HG03342 (cell line): ENCODE measurements around the gene SOX6.

Experiments
- ATAC-seq: cut with Tn5 transposase; IDR thresholded peaks from one replicate; pipeline ENCODE4 v1.9.1; 2021; ENCODE audit warnings: mild to moderate bottlenecking, moderate library complexity; ENCODE audit not compliant: unreplicated experiment

SOX6 gene

GRCh38 chr11:16012125-16012751, 344.1 kb downstream of the SOX6 start:
- ATAC-seq: no peak

DNA sequence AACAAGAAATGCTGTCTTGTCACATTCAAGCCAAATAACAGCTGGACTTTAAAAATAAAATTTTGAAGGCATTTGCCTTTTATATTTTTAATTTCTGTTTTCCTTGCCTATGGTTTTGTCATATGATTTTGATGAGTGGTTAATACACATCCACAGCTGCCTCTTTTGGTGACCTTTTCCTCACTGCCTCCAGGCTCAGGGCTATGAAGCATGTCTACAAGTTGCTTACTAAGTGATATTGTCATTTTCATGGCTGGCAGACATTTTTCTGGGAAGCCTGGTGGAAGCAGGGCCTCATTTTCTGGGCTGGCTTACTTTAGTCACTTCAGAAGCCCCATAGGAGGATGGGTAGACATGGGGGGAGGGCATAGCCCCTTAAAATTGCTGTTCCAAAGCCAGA, 344.9 kb downstream of the SOX6 start:
- no peak for ATAC-seq

- no peak for ATAC-seq
Measured at GRCh38 chr11:16009021-16009420, 347.3 kb downstream of the SOX6 start.

DNA sequence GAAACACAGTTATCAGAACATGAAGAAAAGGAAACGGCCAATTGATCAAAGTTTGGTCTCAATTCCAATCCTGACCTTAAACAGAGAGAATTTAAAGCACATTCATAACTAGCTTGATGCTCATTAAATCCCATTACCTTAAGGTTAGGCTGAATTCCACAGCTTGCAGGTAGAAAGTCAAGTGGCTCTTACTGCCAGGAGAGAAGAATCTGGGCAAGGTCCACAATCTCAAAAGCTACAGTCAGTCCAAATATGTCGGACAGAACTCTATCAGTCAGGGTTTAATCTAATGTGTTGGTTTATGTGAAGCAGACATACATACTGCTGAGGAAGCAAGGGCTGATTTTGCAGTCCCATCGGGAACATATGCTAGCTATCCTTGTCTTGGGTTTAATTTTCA, 348.8 kb downstream of the SOX6 start:
- no peak for ATAC-seq

DNA sequence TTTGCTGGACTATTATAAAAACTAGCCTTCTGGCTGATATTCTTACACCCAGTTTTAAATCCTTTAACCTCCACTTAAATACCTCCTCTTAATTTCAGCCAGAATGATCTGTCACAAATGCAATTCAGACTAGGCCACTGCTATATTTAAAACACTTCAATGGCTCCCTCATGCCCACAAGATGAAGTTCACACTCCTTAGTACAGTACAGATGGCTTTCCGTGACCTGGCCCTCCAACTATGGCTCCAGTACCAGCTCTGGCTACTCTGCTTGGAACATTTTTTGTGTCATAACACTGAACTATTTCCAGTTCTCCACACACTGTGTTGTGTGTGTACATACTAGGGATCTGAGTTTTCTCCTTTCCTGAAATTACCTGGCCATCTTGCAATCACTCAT, 353.4 kb downstream of the SOX6 start:
- no peak for ATAC-seq

DNA sequence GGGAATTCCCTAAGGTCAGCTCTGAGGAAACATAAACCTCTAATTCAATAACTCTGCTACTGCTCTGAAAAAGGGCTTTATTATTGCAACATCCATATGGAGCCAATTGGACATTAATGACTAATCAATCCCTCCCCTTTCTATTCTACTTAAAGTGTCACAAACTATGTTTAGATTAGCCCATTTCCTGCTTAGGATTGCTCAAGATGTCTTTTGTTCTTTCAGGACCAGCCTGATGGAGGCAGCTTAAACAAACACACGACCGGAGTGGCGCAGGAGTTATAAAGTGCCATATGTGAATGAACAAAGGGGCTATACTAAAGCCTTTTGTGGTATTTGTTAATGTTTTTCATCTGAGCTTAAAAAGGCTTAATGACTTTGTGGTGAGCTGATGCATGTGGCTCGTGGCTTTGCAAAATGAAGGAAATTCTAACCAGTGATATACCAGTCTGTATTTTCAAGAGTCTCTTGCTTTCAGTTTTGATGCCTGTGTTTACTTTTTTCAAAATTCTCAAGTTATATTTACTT, 354.4 kb downstream of the SOX6 start:
- ATAC-seq: no peak

DNA sequence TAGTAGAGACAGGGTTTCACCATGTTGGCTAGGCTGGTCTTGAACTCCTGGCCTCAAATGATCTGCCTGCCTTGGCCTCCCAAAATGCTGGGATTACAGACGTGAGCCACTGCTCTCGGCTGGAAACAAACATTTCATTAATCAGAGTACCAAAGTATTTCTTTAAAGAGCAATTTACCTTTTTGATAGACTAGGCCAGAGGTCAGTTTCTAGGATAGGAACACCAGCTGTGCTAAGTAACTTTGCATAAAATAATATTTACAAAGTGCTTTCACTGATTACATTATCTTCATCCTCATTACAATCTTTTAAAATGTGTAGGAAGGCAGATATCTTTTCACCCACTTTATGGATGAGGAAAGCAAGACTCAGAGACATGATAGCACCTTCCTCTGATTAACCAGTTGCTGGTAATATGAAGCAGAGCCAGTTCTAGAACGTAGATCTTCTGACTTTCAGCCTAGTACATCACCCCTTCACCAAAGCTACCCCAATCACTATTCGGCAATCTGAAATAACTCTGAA, 355.2 kb downstream of the SOX6 start:
- ATAC-seq: no peak

DNA sequence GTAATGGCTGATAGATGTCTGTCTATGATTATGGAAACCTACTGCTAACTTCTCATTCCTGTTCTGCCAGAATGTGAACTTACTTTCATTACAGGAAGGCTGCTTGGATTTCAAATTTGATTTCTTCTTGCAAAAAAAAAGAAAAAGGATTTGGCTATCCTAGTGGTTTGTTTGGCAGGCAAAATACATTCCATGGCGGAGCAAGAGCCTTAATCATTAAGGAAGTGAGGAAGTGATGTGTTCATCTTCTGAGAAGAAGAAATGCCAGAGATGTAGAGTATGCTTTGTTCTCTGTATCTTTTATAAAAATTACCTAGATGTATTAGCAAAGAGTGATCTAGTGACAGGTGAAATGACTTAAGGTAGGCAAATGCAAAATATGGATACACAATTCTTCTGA, 356.3 kb downstream of the SOX6 start:
- ATAC-seq: no peak

- no peak for ATAC-seq
Measured at GRCh38 chr11:15993345-15993744, 363.0 kb downstream of the SOX6 start.

GRCh38 chr11:15991215-15991614, 365.1 kb downstream of the SOX6 start:
- ATAC-seq: no peak

DNA sequence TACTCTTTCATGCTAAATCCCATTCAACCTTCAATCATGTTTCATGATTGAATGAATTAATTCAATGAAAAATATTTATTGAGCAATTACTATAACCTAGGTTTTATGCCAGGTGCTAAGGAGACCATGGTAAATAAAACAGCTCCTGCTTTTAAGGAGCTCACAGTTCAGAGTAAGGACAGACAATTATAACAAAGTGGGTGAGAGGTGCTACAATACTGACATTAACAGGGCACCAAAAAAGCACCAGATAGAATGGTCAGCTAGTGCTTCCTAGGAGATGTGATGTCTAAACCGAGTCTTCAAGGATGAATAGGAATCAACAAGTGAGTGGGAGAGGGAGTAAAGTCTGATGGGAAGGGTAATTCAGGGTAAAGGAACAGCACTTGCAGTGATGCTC, 366.7 kb downstream of the SOX6 start:
- ATAC-seq: no peak

DNA sequence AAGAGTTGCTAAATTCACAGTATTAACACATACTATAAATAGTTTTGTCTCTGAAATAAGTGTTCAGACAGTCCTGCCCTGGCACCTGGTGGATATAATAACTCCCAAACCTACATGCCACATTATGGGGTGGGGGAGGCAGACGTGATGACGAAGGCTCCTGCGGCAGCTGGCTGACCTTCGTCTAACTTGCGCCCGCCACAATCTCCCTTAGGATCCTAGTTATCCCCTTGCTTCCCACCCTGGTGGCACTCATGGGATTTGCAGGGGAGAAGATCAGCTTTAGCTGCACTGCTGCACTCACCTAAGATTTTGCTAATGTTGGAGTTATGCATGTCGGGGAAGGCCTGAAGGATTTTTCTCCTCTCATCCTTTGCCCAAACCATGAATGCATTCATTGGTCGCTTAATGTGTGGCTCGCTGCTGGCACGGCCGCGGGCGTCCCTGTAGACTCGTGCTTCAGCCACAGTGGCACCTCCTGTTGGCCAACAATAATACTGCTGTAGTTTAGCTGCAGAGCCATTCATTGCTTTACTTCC, 367.6 kb downstream of the SOX6 start:
- ATAC-seq: no peak

DNA sequence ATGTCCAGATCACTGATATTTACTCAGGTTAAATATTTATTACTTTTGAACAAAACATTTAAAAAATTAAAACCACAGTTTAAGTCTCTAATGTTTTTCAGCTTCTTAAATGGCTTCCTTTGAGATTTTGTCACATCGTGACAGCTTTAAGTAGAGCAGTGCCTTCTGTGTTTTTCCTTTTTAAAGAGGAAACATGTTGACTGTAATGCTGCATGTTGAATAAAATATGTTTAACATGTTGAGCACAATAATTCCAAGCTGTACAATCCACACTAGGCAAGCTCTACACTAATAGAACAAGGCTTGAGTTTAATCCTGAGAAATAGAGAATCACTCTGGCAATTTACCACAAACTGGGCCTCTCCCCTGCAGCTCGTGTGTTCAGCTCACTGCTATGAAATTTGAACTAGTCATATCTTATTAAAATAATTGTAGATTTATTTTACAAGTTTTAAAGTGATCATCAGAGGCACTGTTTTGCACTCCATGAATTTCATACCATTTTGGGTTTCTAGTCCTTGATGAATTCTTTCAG, 368.3 kb downstream of the SOX6 start:
- ATAC-seq: no peak

GRCh38 chr11:15987046-15987445, 369.3 kb downstream of the SOX6 start:
- no peak for ATAC-seq

DNA sequence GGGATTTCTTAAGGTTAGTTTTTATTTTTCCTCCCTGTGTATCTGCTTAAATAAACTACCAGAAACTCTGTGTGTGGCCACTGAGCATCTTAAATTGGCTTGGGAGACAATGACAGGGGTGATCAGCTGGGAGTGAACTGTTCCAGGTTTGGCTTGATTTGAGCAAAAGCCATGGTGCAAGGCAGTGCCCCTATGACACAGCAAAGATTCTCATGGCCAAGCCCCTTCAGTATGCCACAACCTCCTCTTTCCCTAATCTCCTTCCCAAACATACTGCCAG, 370.5 kb downstream of the SOX6 start:
- no peak for ATAC-seq

DNA sequence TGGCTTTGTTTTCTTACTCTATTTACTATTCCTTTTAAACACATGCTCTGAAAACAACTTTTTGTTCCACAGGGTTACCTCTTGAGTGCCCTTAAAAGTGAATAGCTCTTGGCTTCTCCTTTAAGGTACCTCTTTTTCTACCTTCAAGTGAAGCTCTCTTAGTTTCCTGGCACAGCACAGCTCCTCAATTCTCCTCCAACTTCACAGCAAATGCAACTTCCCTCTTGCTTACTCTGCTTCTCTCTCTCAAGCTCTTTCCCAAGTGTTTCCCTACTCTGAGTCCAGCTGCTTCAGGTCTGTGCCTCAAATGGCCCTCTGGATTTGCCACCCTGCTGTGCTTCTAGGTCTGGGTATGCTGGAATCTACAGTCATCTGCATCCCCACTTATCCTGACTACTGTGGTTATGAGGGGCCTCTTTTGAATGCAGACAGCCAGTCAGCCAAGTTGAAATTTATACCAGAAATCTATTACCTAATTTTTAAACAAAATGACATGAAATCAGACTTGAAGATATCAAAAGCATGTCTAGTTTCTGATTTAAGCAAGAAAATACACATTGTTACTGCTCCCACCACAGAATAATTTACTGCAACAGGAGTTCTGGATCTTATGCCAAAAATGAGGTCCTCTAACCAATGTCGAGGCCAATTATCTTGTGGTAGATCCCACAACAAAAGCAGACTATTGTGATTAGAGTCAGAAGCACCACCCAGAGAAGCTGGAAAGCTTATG, 371.1 kb downstream of the SOX6 start:
- no peak for ATAC-seq

GRCh38 chr11:15981292-15981691, 375.1 kb downstream of the SOX6 start:
- ATAC-seq: no peak

DNA sequence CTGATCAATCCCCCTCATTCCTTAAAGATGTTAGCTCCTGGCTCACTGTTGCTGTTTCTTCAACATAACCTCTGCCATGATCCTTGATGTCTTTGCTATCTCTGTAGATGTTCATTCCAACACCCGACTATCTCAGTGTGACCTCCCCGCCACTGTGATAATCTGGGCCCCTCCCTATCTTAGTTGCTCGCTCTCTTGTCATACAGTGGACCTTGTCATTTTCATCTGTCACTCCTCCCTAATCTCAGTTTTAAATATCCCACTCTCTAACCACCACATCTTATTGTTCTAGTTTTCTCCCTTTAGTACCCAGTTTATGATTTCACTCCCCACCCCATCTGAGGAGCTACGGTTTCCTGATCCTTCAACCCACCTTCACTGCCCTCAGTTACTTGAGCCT, 379.2 kb downstream of the SOX6 start:
- no peak for ATAC-seq

DNA sequence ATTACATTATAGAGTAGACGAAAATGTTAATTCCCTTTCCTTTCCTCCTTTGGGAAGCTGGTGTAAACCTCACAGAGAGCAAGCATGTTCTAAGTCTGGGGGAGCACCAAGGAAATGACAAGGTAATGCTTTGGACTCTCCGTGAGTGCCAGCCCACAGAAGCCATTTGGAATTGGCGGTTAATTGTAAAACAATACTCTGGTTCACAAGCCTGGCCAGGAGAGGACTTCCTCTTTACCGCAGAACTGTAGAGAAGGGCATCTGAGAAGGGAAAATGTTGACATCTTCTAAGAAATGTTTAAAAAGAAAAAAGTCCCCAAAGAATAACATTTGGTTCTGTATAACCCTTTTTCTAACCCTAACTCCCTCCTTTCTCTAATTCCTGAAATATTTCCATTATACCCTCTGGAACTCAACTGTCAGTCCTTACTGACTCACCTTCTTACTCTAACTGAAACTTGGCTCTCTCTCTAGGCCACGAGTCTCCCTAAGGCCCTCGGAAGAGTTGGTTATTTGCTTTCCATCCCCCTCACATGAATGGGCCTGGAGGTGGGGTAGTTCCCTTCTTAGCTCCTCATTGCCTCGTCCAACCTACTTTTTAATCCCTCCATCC, 379.8 kb downstream of the SOX6 start:
- no peak for ATAC-seq

DNA sequence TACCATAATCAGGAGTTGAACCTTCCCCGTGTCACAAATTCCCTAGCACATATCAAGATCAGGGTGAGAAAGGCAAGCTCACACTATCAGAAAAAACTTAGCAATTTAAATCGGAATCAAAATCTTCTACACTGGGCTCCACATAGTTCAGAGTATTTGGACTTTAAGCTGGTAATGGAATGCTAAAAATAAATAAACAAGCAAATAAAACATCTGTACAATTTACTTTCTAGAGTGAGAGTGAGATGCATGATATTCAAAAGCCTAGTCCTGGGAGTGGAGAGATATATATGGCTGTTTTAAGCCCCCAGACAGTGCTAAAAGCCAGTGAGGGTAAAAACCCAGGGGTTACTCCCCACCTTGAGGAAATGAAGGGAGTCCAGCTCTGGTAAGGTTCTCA, 380.6 kb downstream of the SOX6 start:
- ATAC-seq: no peak

GRCh38 chr11:15972838-15973237, 383.5 kb downstream of the SOX6 start:
- no peak for ATAC-seq

- ATAC-seq: no peak
Measured at GRCh38 chr11:15971215-15971546, 385.2 kb downstream of the SOX6 start.
